ENCODE results near the gene RYR3.
"Not testable (repeated sequence)": the region's sequence is repeated elsewhere in the genome, so short reads cannot be mapped to it uniquely, and the experiment has no call there.

The RYR3 gene

DNA sequence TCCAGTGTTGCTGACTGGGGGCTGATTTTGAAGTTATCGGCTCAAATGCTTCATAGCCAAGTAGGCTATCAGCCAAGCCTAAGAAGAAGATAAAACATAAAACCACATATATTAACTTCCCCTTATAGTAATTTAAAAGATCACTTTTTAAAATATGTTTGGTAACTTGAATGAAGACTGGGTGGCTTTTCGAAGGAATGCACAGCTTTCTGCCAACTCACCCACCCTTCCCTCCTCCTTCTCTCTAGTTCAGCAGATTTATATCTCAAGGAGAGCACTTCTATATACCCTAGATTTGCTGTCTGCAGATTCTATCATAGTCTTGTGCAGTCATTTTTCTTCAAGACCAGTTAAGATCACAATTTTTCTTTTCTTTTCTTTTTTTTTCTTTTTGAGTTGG, 468.1 kb downstream of the RYR3 start:
- no peak for DNase-seq (ENCODE audit: low read depth)

DNA sequence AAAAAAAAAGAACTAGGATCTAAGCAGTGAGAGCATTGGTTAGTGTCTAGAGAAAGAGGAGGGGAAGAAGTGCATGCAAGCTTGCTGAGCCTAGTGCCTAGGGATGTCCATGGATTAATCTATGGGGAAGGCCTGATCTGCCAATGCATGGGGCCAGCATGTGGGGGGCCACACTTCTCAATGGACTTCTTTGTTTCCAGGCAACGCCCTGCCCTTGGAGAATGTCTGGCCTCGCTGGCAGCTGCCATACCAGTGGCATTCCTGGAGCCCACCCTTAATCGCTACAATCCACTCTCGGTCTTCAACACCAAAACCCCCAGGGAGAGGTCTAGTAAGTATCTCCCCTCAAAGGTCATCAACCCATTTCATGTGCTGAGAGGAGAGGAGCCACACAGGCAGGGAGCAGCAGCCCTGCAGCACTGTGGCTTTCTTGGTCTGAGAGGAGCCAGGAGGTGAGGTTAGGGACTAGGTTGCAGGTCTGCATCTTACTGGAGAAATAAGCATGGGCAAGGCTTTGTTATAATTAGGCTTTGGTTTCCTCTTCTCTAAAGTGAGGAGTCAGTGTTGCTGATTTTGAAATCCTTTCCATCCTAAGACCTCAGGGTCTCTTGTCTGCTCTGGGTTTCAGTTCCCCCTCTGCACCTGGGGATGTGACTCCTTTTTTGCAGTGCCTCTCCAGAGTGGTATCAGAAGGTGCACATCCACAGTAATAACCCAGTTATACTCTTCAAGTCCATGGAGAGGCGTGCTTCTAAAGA, 469.4 kb downstream of the RYR3 start:
- no peak for DNase-seq (ENCODE audit: low read depth)

DNA sequence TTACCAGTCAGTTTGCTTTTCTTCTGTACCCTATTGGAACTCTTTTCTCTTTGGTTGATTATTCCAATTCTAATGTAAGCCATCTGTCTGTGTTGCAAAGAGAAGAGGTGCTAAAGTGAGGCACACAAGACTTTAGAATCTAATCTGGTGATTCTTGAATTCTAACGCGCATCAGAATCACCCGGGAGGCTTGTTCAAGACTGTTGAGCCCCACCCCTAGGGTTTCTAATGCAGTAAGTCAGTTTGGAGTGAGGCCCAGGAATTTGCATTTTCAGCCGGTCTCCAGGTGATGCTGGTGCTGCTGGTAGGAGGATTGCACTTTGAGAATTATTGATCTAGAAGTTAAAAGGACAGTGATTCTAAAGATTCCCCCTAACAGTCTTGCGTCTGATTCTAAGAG, 472.2 kb downstream of the RYR3 start:
- DNase-seq (ENCODE audit: low read depth), result no peak

DNA sequence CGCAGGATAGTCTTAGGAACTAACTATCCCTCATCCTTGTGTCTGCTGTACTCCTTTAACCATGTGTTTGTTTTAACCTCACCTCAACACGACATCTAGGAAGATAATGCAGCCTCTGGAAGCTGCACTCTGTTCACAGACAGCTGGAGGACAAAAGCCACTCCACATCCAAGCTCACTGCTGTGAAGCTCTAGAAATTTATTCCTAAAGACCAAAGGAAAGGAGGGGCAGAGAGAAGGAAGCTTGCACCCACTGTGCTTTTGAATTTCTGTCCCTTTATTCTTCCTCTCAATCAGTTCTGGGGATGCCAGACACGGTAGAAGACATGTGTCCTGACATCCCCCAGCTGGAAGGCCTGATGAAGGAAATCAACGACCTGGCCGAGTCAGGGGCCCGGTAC, 474.6 kb downstream of the RYR3 start:
- no peak for DNase-seq (ENCODE audit: low read depth)

DNA sequence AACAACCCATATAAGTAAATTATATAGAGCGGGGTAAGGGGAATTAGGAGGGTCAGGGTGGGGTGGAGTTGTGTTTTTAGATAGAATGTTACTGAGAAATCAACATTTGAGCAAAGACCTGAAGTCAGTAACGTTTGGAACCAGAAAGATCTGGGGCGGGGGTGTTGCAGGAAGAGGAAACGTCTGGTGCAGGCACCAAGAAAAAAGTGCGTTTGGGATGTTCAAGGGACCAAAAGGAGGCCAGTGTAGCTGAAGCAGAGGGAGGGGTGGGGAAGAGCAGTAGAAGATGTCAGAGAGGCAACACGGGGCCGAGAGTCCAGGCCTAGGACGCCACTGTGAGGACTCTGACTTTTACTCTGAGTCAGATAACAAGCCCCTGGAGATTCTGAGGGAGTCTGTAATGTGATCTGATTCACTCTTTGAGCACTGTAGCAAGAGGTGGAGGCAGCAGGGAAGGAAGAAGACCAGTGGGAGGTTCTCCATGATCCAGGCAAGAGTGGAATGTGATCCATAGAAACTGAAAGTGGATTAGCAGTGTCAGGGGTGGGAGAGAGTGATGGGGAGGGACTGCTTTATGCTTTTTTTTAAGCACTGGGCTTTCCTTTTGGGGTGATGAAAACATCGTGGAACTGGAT, 478.3 kb downstream of the RYR3 start:
- no peak for DNase-seq (ENCODE audit: low read depth)

DNA sequence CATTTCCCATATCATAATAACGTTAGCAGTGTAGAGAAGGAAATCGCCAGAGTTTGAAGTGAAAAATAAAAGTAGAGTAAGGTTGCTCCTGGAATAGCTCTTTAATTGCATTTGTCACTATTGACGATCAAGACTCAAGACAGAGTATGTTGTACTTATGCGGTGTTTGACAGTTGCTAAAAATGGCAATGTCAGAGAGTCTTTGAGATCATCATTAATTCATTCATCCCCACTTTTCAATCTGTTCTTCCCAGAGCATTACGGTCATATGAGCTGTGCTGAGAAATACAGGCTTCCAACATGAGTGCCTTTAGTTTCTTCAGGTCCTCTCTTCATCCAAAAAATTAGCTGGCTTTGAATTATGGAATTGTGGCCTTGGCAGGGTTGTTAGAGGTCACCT, 483.7 kb downstream of the RYR3 start:
- DNase-seq (ENCODE audit: low read depth), result no peak

DNA sequence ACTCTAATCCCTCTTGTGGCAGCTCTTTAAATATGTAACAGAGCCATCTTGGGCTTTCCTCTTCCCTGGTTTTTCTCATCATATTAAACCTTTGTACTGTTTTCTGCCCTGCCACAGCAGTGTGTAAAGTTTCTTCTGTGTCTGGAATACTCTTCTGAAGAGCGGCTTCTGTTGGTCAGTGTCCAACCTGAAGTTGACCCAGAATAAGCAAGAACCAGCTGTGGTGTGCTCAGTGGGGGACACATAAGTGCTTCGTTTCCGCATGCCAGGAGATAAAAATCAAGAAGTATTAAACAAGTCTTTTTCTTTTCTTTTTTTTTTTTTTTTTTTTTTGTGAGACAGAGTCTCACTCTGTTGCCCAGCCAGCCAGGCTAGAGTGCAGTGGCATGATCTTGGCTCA, 484.3 kb downstream of the RYR3 start:
- DNase-seq (ENCODE audit: low read depth), result no peak

DNA sequence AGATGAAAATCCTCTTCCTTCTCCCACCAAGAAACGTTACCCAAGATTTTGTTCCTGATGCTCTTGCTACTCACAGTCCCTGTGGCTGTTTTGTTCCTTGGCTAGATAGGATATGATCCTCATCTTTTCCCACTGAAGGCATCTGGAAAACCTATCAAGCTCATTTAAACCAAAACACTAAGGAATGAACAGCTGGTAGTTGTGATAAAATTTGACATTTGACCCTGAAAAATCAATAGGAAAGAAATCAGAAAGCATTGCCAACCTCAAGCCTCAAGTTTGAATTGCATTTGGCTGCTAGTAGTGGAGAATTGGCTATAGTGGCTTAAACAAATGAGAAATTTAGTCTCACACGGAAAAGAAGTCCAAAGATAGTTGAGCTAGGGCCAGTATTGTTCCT, 486.9 kb downstream of the RYR3 start:
- no peak for DNase-seq (ENCODE audit: low read depth)

DNA sequence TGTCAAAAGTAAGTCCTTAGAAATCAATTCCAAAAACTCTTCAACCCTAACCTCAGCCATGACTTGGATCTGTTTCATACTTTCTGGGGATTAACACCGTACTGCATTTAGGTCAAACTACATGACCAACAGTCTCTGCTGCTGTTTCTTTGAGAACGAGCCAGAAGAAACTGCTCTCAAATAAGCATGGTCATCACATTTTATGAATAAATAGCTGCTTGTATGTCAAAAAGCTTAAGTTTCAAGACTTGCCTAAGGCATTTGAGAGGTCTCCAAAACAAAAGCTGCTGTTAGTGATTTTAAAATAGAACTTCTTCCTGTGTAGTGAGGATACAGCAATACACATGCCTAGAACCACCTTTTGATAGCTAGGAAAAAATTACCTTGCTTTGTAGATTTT, 491.2 kb downstream of the RYR3 start:
- no peak for DNase-seq (ENCODE audit: low read depth)

DNA sequence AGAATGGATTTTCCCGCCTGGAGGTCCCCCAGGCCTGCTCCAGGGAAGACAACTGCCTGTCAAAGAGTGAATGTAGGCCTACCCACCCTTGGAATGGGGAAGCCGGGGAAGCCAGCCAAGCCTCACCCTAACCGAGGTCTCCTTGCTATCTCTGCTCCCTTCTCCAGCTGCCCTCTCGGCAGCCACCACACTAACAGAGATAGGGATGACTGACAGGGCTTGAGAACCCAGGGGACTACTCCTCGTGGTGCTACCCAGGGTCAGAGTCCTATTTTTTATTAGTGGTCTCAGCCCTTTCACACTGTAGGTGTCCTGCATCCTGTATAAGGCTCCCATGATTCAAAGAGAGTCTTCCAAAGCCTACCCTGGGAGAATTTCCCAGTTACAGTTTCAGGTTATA, 496.9 kb downstream of the RYR3 start:
- DNase-seq (ENCODE audit: low read depth), result no peak

DNA sequence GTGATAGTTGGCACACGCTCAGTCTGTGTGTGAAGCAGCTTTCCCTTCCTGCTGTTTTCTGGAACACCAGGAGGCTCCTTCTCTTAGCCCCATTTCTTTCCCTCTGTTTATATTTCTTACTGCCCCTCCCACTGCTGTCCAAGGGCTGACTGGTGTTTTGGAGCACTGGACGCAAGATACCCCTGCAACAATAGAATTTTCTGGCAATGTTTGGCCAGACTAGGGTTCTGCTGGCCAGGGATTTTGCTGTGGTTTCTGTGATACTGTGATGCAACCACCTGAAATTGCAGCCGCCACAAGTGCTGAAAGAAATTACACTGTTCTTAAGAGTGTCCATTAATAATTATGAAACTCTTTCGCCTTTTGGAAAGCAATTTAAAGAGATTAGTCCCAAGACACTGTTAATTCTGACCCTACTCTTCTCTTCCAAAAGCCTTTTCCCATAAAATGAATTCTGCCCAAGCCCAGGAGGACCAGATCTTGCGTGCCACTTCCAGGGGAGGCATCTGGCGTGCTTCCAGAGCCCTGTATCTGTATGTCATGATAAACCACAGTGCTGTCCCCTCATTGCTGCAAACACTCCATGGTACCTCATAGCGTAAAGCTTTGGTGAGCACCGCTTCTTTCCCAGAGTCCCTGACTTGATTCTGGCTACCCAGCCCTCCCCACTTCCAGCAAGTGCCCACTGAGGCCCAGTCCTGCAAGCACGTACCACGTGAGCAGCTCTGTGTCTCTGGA, 498.1 kb downstream of the RYR3 start:
- DNase-seq (ENCODE audit: low read depth), result no peak

DNA sequence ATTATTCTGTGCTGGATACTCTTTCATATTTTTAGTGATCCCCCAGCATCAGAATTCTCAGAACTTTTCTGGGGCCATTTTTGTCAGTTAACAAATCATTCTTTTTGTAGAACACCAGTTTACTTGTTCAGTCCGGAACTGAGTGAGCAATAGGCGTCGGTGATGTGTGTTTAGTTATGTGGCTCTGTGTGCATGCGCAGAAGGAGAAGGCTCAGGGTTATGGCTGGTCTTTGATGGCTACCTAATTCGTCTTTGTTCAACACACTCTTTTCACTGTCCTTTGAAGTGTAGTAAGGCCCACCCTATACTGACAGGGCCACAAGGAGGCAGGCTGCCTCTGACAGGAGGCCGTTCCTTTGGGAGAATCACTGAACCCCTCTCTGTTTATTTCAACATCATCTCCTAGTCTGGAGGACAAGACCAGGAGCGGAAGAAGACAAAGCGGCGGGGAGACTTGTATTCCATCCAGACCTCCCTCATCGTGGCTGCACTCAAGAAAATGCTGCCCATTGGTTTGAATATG, 499.4 kb downstream of the RYR3 start:
- DNase-seq (ENCODE audit: low read depth), result no peak

DNA sequence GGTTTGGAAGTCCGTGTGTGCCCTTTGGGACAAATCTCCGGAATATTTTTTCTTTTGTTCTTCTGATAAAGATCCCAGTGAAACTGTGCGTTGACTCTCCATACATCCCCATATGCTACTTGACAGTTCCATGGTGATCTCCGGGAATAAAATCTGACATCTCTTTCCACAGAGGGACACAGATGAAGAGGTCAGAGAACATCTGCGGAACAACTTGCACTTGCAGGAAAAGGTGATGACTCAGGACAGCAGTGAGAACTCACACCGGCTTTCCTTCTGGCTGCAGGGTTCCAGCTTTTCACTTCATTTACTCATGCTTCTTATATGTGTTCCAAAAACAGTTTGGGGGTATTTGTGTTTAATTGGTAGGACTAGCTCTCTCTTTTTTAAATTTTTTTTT, 500.0 kb downstream of the RYR3 start:
- DNase-seq (ENCODE audit: low read depth), result no peak

DNA sequence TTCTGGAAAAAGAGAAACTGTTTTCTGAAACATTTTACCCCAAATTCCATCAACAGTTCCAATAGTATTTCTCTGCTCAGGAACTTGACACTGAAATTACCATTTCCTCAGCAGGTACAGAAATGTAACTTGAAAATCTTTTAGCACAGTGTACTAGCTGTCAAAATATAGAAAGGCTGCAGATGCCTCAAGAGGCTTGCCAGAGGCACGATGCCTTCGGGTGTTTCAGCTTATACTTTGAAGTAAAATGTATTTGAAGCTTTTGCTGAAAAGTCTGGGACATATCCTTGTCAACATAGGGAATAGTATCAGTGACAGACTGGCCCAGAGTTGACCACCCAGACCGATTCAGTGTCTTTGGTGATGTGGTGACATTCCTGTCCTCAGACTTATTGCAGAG, 503.1 kb downstream of the RYR3 start:
- no peak for DNase-seq (ENCODE audit: low read depth)

DNA sequence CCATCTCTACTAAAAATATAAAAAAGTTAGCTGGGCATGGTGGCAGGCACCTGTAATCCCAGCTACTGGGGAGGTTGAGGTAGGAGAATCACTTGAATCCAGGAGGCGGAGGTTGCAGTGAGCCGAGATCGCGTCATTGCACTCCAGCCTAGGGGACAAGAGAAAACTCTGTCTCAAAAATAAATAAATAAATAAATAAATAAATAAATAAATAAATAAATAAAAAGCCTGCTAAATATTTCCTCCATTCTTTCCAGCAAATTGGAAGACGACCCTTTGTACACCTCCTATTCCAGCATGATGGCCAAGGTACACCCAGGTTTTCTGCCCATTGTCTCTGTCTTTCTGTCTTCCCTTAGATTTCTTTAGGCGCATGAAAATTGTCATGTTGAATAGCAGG, 508.7 kb downstream of the RYR3 start:
- DNase-seq (ENCODE audit: low read depth), result not testable (repeated sequence)

DNA sequence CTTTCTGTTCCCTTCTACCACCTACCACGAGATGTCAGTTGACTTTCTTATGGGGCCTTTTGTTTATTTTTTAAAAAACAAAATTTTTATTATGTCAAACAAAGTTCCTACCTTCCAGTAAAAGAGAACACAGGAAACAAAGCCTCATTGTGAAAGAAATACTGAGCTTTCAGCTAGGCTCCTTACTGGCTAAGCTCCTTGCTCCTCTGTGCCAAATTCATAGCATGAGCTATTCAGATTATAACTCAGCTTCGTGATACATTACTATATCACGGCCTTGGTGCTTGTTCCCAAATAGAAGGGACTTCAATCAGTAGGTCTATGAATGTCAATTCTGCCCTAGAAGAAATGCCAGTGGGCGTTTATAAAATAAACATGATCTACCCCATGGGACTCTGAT, 511.7 kb downstream of the RYR3 start:
- DNase-seq (ENCODE audit: low read depth), result no peak

DNA sequence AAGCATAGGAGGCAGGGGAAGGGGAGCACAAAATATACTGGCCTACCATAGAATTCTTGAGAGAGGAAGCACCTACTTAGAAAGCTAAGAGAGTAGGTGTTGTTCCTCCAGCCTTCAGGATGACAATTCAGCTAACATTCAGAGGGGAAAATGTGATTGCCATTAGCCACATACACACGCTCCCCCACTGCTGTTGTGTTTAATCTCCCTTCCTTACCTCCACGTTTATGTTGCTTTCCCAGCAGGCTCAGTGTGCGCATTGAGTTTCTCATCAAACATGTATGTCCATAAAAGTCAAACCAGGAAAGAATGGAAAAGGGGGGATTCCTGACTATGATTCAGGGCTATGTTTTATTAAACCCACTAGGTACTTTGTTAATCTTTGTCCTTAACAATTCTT, 512.4 kb downstream of the RYR3 start:
- DNase-seq (ENCODE audit: low read depth), result no peak

DNA sequence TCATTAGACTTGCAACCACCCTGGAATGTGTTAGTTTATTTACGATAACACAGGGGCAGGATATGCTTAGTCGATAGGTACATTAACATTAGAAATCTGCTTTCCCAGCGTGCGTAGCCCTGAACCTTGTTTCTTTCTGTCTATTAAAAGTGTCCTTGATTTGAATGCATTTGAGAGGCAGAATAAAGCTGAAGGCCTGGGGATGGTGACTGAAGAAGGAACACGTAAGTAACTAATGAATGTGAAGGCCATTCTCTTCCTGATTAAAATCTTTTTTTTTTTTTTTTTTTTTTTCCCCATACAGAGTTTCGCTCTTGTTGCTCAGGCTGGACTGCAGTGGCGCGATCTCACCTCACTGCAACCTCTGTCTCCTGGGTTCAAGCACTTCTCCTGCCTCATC, 514.7 kb downstream of the RYR3 start:
- no peak for DNase-seq (ENCODE audit: low read depth)

DNA sequence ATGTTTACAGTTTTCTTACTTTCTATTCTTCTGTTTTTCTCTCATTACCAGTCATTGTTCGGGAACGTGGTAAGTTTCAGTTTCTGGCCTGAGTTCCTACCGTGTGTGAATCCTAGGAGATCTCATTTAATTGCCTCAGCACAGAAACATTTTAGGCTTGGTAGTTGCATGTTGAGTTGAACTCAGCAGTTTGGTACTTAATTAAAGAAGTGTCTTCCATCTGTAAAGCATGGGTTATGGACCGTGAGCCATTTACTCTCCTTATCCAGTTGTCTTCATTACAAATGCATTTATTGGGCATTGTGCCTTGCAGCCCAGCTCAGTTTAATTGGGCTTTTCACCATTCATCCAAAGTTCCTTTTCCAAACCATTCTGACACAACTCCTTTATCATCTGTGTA, 515.4 kb downstream of the RYR3 start:
- DNase-seq (ENCODE audit: low read depth), result no peak

DNA sequence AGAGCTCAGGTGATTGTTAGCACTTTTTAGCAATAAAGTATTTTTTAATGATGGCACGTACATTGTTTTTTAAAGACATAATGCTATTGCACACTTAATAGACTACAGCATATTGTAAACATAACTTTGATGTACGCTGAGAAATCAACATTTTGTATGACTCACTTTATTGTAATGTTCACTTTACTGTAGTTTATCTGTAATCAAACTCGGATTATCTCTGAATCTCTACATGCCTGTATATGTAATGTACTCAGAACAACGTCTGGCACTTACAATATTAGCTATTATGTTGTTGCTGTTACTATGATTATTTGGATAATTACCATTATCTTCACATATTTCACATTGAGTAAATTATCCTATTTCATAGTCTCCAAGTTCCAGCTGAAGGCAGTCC, 519.6 kb downstream of the RYR3 start:
- no peak for DNase-seq (ENCODE audit: low read depth)

DNA sequence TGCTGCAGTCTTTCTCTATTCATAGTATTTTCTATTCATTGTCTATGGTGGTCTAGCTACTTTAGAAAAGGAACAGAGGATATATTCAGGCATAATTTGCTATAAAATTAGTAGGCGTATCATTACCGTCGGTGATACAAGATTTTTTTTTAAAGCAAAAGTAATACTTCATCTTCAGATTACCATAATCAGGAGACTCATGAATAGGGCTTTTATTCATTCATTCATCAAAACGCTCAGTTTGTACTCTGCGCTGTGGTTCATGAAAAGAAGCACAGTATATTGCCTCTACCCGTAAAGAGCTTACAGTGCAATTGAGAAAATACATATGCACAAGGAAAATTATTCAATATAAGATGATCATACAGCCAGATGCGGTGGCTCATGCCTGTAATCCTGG, 520.9 kb downstream of the RYR3 start:
- no peak for DNase-seq (ENCODE audit: low read depth)

DNA sequence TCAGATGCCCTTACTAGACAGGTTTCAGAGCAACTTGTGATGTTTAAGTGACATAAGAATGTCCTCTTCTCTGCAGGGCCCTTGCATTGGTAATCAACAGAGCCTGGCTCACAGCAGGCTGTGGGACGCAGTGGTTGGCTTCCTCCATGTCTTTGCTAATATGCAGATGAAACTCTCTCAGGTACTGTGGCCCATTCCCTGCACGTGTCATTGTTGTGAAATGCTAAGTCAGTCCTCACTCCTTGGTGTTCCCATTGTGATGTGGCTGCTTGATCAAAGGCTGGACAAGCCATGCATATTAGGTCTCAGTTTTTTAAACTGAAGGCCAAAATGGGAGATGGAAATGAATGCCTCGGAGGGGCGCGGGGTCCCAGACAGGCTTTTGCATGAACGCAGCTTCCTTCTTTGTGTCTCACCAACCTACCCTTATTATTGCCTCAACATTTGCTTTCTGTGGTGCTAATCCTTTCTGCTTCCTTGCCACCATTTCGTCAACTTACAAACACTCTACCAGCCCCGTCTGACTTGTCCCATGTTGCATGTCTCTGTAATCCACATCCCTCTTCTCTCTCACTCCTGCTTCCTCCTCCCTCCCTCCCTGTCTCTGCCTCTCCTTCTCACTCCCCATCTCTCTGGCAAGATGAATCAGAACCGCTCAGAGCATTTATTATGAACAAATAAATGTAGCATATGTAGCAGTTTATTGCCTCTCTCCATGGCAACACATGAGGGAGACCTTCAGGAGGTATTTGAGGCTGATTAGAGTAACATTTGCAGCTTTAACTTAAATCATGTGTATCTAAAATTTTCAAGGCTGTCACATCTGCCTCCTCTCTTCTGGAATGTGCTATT, 524.4 kb downstream of the RYR3 start:
- DNase-seq (ENCODE audit: low read depth), result no peak
